Osteocyte (in vitro differentiated cells): ENCODE measurements around the gene MGA. TPM values are rescaled to one million over a fixed set of nuclear protein-coding genes. Genes with fewer than 3 reads are reported as not detected.
A peak's percentile ranks its signal among the peaks of the same experiment; 100 is the strongest.

Experiments used
- DNase-seq: peaks from one replicate; pipeline ENCODE4 v3.0.0; 2021; ENCODE audit warnings: mixed read lengths; ENCODE audit not compliant: unreplicated experiment; ENCODE audit errors: extremely low spot score
- H3K27ac Mint-ChIP-seq: one replicate; pipeline ENCODE4 v1.8.0; 2021; ENCODE audit warnings: mild to moderate bottlenecking, mixed read lengths; ENCODE audit not compliant: unreplicated experiment
- H3K27me3 Mint-ChIP-seq: one replicate; pipeline ENCODE4 v1.8.0; 2021; ENCODE audit warnings: mixed read lengths; ENCODE audit not compliant: unreplicated experiment
- H3K36me3 Mint-ChIP-seq: one replicate; pipeline ENCODE4 v1.8.0; 2021; ENCODE audit warnings: mixed read lengths; ENCODE audit not compliant: unreplicated experiment
- H3K4me1 Mint-ChIP-seq: one replicate; pipeline ENCODE4 v1.8.0; 2021; ENCODE audit warnings: mixed read lengths; ENCODE audit not compliant: unreplicated experiment
- H3K4me3 Mint-ChIP-seq: one replicate; pipeline ENCODE4 v1.8.0; 2021; ENCODE audit warnings: mild to moderate bottlenecking, moderate library complexity, mixed read lengths; ENCODE audit not compliant: unreplicated experiment
- H3K9me3 Mint-ChIP-seq: one replicate; pipeline ENCODE4 v1.8.0; 2021; ENCODE audit warnings: mixed read lengths; ENCODE audit not compliant: unreplicated experiment
- total RNA-seq: library from RNA; stranded (reverse); gene quantifications from 2 replicates; pipeline ENCODE4 v1.2.1, GENCODE V29; 2021
- TF ChIP-seq, protein P1 (sequence below): fragments of 200-600 bp; sonication (generic); IDR thresholded peaks from 2 replicates; pipeline ENCODE4 v1.5.0; 2021; ENCODE audit warnings: antibody characterized with exemption, mild to moderate bottlenecking, moderate library complexity

Gene MGA
- total RNA-seq, 1 donor from 2014 or later: 47.2 TPM

DNA sequence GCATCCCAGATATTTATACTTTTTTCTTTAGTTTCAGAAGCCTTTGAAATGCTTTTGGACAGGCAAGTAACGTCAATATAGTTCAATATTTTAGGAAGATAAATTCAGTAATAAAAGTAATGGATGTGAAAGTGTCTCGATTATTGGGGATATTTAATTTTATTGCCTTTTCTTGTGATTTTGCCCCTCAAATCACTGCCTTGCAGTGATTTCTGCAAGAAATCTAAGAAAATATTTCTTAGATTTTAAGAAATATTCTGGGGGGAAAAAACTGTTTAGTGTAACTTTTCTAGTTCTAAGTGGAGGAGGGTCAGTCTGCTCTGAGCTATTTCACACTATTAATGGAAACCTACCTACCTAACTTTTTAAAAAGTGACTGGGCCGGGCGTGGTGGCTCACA lies 33.6 kb downstream of the MGA start:
- Mint-ChIP-seq H3K27me3 (no peaks in the 10 kb centered on the region), H3K36me3 (peaks cover 10% of the 10 kb centered on the region)

DNA sequence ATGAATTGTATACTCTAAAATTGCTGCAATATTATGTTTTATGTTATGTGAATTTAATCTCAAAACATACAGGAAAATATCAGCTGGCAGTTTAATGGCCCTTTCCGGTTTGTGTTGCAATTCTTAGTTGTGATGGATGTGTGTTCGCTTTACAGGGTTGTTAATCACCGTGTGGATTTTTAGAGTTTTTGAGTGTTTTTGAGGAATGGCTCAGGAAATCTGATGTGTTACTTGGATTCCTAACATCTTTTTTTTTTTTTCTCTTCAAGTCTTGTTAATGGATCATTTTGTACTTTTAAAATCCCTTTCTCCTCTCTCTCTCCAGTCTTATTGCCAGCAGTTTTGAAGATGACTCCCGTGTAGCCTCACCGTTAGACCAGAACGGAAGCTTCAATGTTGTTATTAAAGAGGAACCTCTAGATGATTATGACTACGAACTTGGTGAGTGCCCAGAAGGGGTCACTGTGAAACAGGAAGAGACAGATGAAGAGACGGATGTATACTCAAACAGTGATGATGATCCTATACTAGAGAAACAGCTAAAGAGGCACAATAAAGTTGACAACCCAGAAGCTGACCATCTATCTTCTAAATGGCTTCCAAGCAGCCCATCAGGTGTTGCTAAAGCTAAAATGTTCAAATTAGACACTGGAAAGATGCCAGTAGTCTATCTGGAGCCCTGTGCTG lies 35.7 kb downstream of the MGA start:
- Mint-ChIP-seq H3K27me3 (no peaks in the 10 kb centered on the region), H3K4me1 (peaks cover 23% of the 10 kb centered on the region), H3K4me3 (no peak overlapping the region), H3K9me3 (no peaks in the 10 kb centered on the region), H3K36me3 (peaks cover 24% of the 10 kb centered on the region), H3K27ac (peak overlapping the region; percentile 8)
- no peak for DNase-seq
- TF ChIP-seq, protein P1, sequence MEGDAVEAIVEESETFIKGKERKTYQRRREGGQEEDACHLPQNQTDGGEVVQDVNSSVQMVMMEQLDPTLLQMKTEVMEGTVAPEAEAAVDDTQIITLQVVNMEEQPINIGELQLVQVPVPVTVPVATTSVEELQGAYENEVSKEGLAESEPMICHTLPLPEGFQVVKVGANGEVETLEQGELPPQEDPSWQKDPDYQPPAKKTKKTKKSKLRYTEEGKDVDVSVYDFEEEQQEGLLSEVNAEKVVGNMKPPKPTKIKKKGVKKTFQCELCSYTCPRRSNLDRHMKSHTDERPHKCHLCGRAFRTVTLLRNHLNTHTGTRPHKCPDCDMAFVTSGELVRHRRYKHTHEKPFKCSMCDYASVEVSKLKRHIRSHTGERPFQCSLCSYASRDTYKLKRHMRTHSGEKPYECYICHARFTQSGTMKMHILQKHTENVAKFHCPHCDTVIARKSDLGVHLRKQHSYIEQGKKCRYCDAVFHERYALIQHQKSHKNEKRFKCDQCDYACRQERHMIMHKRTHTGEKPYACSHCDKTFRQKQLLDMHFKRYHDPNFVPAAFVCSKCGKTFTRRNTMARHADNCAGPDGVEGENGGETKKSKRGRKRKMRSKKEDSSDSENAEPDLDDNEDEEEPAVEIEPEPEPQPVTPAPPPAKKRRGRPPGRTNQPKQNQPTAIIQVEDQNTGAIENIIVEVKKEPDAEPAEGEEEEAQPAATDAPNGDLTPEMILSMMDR: peak; percentile 47

More for the DNA sequence above, 33.6 kb downstream of the MGA start:
- Mint-ChIP-seq H3K4me1 (peaks cover 25% of the 10 kb centered on the region), H3K27ac (no peak overlapping the region), H3K9me3 (no peaks in the 10 kb centered on the region), H3K4me3 (no peak overlapping the region)
- no peak for DNase-seq
- TF ChIP-seq, protein P1: no peak

DNA sequence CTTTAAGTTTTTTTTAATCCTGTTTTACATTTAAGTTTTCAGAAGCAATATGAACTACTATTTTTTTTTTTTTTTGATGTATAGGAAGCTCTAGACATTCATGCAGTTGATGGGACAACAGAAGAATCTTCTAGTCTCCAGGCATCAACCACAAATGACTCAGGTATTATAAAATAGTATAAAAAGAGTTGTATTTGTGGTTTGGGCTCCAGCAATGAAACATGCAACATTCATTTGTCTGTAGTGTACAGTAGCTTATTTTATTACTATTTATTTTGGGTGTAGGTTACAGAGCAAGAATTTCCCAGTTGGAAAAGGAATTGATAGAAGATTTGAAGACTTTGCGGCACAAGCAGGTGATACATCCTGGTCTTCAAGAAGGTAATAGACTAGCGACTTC lies 38.6 kb downstream of the MGA start:
- TF ChIP-seq, protein P1: no peak
- H3K4me3 Mint-ChIP-seq: no peak overlapping the region
- H3K9me3 Mint-ChIP-seq: no peaks in the 10 kb centered on the region
- H3K27me3 Mint-ChIP-seq: no peaks in the 10 kb centered on the region
- peaks cover 35% of the 10 kb centered on the region for H3K36me3 Mint-ChIP-seq
- no peak overlapping the region for H3K27ac Mint-ChIP-seq
- H3K4me1 Mint-ChIP-seq: peaks cover 11% of the 10 kb centered on the region
- no peak for DNase-seq

DNA sequence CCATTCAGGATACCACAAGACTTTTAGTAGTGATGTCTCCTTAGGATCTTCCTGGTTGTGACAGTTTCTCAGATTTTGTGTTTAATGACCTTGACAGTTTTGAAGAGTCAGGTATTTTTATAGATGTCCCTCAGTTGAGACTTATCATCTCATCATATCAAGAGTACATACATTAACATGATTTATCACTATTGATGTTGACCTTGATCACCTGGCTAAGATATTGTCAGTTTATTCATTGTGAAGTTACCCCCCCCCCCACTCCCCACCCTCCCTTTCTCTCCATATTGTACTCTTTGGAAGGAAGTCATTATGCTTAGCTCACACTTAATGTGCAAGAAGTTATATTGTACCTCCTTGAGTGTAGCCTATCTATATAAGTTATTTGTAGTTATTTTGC lies 42.9 kb downstream of the MGA start:
- no peaks in the 10 kb centered on the region for H3K9me3 Mint-ChIP-seq
- no peak overlapping the region for H3K27ac Mint-ChIP-seq
- TF ChIP-seq, protein P1: no peak
- H3K36me3 Mint-ChIP-seq: peaks cover 31% of the 10 kb centered on the region
- no peaks in the 10 kb centered on the region for H3K27me3 Mint-ChIP-seq
- H3K4me3 Mint-ChIP-seq: no peak overlapping the region
- DNase-seq: no peak
- peaks cover 3% of the 10 kb centered on the region for H3K4me1 Mint-ChIP-seq

DNA sequence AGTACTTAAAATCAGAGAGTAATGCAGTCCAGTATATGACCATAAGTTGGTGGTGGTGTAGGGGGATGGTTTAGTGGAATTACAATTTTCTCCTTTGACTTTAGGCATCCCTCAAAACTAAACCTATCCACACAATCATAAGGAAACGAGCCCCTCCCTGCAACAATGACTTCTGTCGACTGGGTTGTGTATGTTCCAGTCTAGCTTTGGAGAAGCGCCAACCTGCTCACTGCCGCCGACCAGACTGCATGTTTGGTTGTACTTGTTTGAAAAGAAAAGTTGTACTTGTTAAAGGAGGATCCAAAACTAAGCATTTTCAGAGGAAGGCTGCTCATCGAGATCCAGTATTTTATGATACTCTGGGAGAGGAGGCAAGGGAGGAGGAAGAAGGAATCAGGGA lies 52.8 kb downstream of the MGA start:
- TF ChIP-seq, protein P1: no peak
- DNase-seq: no peak
- Mint-ChIP-seq H3K4me3 (no peak overlapping the region), H3K27me3 (no peaks in the 10 kb centered on the region), H3K27ac (no peak overlapping the region), H3K36me3 (peaks cover 37% of the 10 kb centered on the region), H3K9me3 (no peaks in the 10 kb centered on the region), H3K4me1 (no peaks in the 10 kb centered on the region)
